ENCODE results near the gene ITGAE.
A peak's percentile ranks its signal among the peaks of the same experiment; 100 is the strongest.
"Not testable (repeated sequence)": the region's sequence is repeated elsewhere in the genome, so short reads cannot be mapped to it uniquely, and the experiment has no call there.

ITGAE gene

GRCh38 chr17:3800362-3801271 lies at the start of gene ITGAE:
ITGAE (minus strand) TSS chr17:3801188; CDS start chr17:3801144, 44 bp downstream.
- no peak for DNase-seq

- no peak for DNase-seq
Measured at GRCh38 chr17:3848229-3848835, 47.3 kb upstream of the ITGAE start.

- no peak for DNase-seq
Measured at GRCh38 chr17:3847165-3847670, 46.2 kb upstream of the ITGAE start.

- DNase-seq = no peak
Measured at GRCh38 chr17:3846437-3847164, 45.6 kb upstream of the ITGAE start.

GRCh38 chr17:3845621-3846436 lies 44.8 kb upstream of the ITGAE start, which contains the start of gene NCBP3:
NCBP3 (minus strand) TSS chr17:3846246; CDS start chr17:3846223, 23 bp downstream.
- DNase-seq = peak; percentile 90 to 92

- DNase-seq = peak; percentile 17 to 36
Measured at GRCh38 chr17:3845291-3845620, 44.3 kb upstream of the ITGAE start.

GRCh38 chr17:3844556-3844955 lies 43.6 kb upstream of the ITGAE start:
- DNase-seq = not testable (repeated sequence)

- peak; percentile 55 to 61 for DNase-seq
Measured at GRCh38 chr17:3843935-3844516, 43.0 kb upstream of the ITGAE start.

GRCh38 chr17:3838206-3838605 lies 37.2 kb upstream of the ITGAE start:
- no peak for DNase-seq

GRCh38 chr17:3836551-3836950 lies 35.6 kb upstream of the ITGAE start:
- no peak for DNase-seq

GRCh38 chr17:3835410-3836229 lies 34.6 kb upstream of the ITGAE start:
- no peak for DNase-seq

GRCh38 chr17:3834811-3835210 lies 33.8 kb upstream of the ITGAE start:
- no peak for DNase-seq

GRCh38 chr17:3828852-3829232 lies 27.9 kb upstream of the ITGAE start:
- no peak for DNase-seq

- DNase-seq = no peak
Measured at GRCh38 chr17:3828151-3828851, 27.3 kb upstream of the ITGAE start.

GRCh38 chr17:3827124-3827773 lies 26.3 kb upstream of the ITGAE start:
- DNase-seq = peak; percentile 61 to 79

GRCh38 chr17:3826191-3826590 lies 25.2 kb upstream of the ITGAE start:
- DNase-seq = no peak

- DNase-seq = no peak
Measured at GRCh38 chr17:3821101-3821500, 20.1 kb upstream of the ITGAE start.

- no peak for DNase-seq
Measured at GRCh38 chr17:3818786-3819185, 17.8 kb upstream of the ITGAE start.

GRCh38 chr17:3817851-3818605 lies 17.0 kb upstream of the ITGAE start:
- no peak for DNase-seq
